ENCODE results near the gene PPP2R5A.

Gene PPP2R5A

GRCh38 chr1:212284744-212285684 is at the start of gene PPP2R5A:
Gene PPP2R5A, plus strand, starts transcription at chr1:212285410. Its CDS starts 701 bp downstream, at chr1:212286111.
- peak; percentile 94 to 97 for DNase-seq (ENCODE audit: low read depth in 2 of 2)

- DNase-seq (ENCODE audit: low read depth in 2 of 2) = no peak
These were observed 49.4 kb upstream of the PPP2R5A start for GRCh38 chr1:212235857-212236256.

GRCh38 chr1:212236664-212237220 is 48.5 kb upstream of the PPP2R5A start:
- DNase-seq (ENCODE audit: low read depth in 2 of 2) = no peak

- DNase-seq (ENCODE audit: low read depth in 2 of 2) = no peak
These were observed 47.6 kb upstream of the PPP2R5A start for GRCh38 chr1:212237651-212238050.

GRCh38 chr1:212238552-212238951 is 46.7 kb upstream of the PPP2R5A start:
- no peak for DNase-seq (ENCODE audit: low read depth in 2 of 2)

- no peak for DNase-seq (ENCODE audit: low read depth in 2 of 2)
These were observed 43.7 kb upstream of the PPP2R5A start for GRCh38 chr1:212241501-212241900.

- no peak for DNase-seq (ENCODE audit: low read depth in 2 of 2)
These were observed 43.3 kb upstream of the PPP2R5A start for GRCh38 chr1:212241957-212242287.

GRCh38 chr1:212242288-212242984 is 42.8 kb upstream of the PPP2R5A start:
- DNase-seq (ENCODE audit: low read depth in 2 of 2) = no peak

GRCh38 chr1:212242985-212243308 is 42.3 kb upstream of the PPP2R5A start:
- no peak for DNase-seq (ENCODE audit: low read depth in 2 of 2)

GRCh38 chr1:212244441-212244840 is 40.8 kb upstream of the PPP2R5A start:
- DNase-seq (ENCODE audit: low read depth in 2 of 2) = no peak

GRCh38 chr1:212247179-212247721 is 38.0 kb upstream of the PPP2R5A start:
- DNase-seq (ENCODE audit: low read depth in 2 of 2) = no peak

- DNase-seq (ENCODE audit: low read depth in 2 of 2) = no peak
These were observed 37.2 kb upstream of the PPP2R5A start for GRCh38 chr1:212247988-212248387.

- no peak for DNase-seq (ENCODE audit: low read depth in 2 of 2)
These were observed 30.3 kb upstream of the PPP2R5A start for GRCh38 chr1:212254853-212255363.

GRCh38 chr1:212255705-212256307 is 29.4 kb upstream of the PPP2R5A start:
- DNase-seq (ENCODE audit: low read depth in 2 of 2) = no peak

- no peak for DNase-seq (ENCODE audit: low read depth in 2 of 2)
These were observed 28.8 kb upstream of the PPP2R5A start for GRCh38 chr1:212256369-212256768.

- DNase-seq (ENCODE audit: low read depth in 2 of 2) = no peak
These were observed 28.1 kb upstream of the PPP2R5A start for GRCh38 chr1:212257157-212257556.

- DNase-seq (ENCODE audit: low read depth in 2 of 2) = no peak
These were observed 25.3 kb upstream of the PPP2R5A start for GRCh38 chr1:212259693-212260480.

- no peak for DNase-seq (ENCODE audit: low read depth in 2 of 2)
These were observed 24.5 kb upstream of the PPP2R5A start for GRCh38 chr1:212260557-212261355.

GRCh38 chr1:212261361-212261929 is 23.8 kb upstream of the PPP2R5A start:
- DNase-seq (ENCODE audit: low read depth in 2 of 2) = no peak

- DNase-seq (ENCODE audit: low read depth in 2 of 2) = no peak
These were observed 18.2 kb upstream of the PPP2R5A start for GRCh38 chr1:212267017-212267416.
